ENCODE data around the gene SURF6.

GRCh38 chr9:133349965-133350616, 14.1 kb upstream of the SURF6 start:
- TF ChIP-seq CTCF (IDR thresholded peaks at IDR 0.05) (no peak), POLR2A (IDR thresholded peaks at IDR 0.05) (no peak)
